Fibroblast of lung (primary cell): Measurements from ENCODE around the gene NBPF20. TPM values are rescaled to one million over a fixed set of nuclear protein-coding genes. Genes with fewer than 3 reads are reported as not detected.
"Not testable (repeated sequence)": the region's sequence is repeated elsewhere in the genome, so short reads cannot be mapped to it uniquely, and the experiment has no call there.

Experiments
- DNase-seq, 2 donors: peaks; one replicate each; pipeline versions ENCODE4 v3.0.0 to v3.0.0-alpha.2; 2010; ENCODE audit warnings: low read depth in 2 of 2
- H2AFZ ChIP-seq: 2 replicates; pipeline ENCODE4 v1.5.1; 2012; ENCODE audit warnings: low read length, control low read depth, inconsistent platforms
- H3K27ac ChIP-seq: 2 replicates; pipeline ENCODE4 v1.5.1; 2011; ENCODE audit warnings: low read length, control low read depth; ENCODE audit not compliant: insufficient read depth
- H3K27me3 ChIP-seq: 2 replicates; pipeline ENCODE4 v1.5.1; 2011; ENCODE audit warnings: mild to moderate bottlenecking, low read length; ENCODE audit not compliant: control insufficient read depth, insufficient read depth
- H3K36me3 ChIP-seq: 2 replicates; pipeline ENCODE4 v1.5.1; 2011; ENCODE audit warnings: low read length; ENCODE audit not compliant: control insufficient read depth, insufficient read depth
- H3K4me1 ChIP-seq: 2 replicates; pipeline ENCODE4 v1.5.1; 2011; ENCODE audit warnings: low read length; ENCODE audit not compliant: control insufficient read depth, insufficient read depth; ENCODE audit errors: extremely low read depth
- H3K4me2 ChIP-seq: 2 replicates; pipeline ENCODE4 v1.5.1; 2011; ENCODE audit warnings: low read length, control low read depth; ENCODE audit not compliant: insufficient read depth; ENCODE audit errors: extremely low read depth
- H3K4me3 ChIP-seq, 4 experiments: fragments of 200-600 bp in 1 of 4; sonication (generic) in 1 of 4; replicated peaks in 1 of 4; 2 replicates each; pipeline ENCODE4 v1.5.1; 2011 to 2016; ENCODE audit warnings: low read length in 4 of 4, low read depth in 3 of 4, mild to moderate bottlenecking in 3 of 4, control low read depth in 2 of 4, inconsistent platforms in 1 of 4, mixed read lengths in 1 of 4; ENCODE audit not compliant: insufficient read depth in 1 of 4; ENCODE audit errors: control extremely low read depth in 1 of 4
- H3K79me2 ChIP-seq: 2 replicates; pipeline ENCODE4 v1.5.1; 2012; ENCODE audit warnings: mild to moderate bottlenecking, low read length, inconsistent platforms; ENCODE audit not compliant: control insufficient read depth, insufficient read depth
- H3K9ac ChIP-seq: 2 replicates; pipeline ENCODE4 v1.5.1; 2011; ENCODE audit warnings: mild to moderate bottlenecking, low read length, control low read depth; ENCODE audit not compliant: insufficient read depth
- H3K9me3 ChIP-seq: 2 replicates; pipeline ENCODE4 v1.5.1; 2012; ENCODE audit warnings: low read depth, low read length; ENCODE audit not compliant: control insufficient read depth, insufficient read depth
- H4K20me1 ChIP-seq: 2 replicates; pipeline ENCODE4 v1.5.1; 2011; ENCODE audit warnings: low read length; ENCODE audit not compliant: control insufficient read depth, insufficient read depth; ENCODE audit errors: extremely low read depth
- EZH2 ChIP-seq: IDR thresholded peaks from 2 replicates; pipeline ENCODE4 v1.5.1; 2012; ENCODE audit warnings: low read length, control low read depth, mild to moderate bottlenecking; ENCODE audit errors: missing control alignments
- polyA plus RNA-seq, 2 donors: library from polyadenylated mRNA; depleted of rRNA in 1 of 2; stranded (reverse) in 1 of 2; unstranded in 1 of 2; fragments of >200 nt; gene quantifications; 2 replicates each; pipeline ENCODE4 v1.2.1, GENCODE V29; 2011 to 2012; ENCODE audit warnings: missing spikeins in 1 of 2
- total RNA-seq: library from RNA; depleted of rRNA; stranded (reverse); fragments of >200 nt; gene quantifications from 2 replicates; pipeline ENCODE4 v1.2.1, GENCODE V29; 2014

Gene NBPF20
- total and polyA plus RNA-seq, 2 donors (not counting 1 experiment from before 2014, with no cell fraction given), result 2.5 to 2.8 TPM

GRCh38 chr1:145431363-145432256, 6.2 kb upstream of the NBPF20 start:
- not testable (repeated sequence) for H3K4me1 ChIP-seq, DNase-seq, H3K9me3 ChIP-seq, H3K9ac ChIP-seq, H2AFZ ChIP-seq, H3K27ac ChIP-seq, H3K79me2 ChIP-seq, H3K36me3 ChIP-seq, H4K20me1 ChIP-seq
- peaks cover 23% of the 10 kb centered on the region for H3K27me3 ChIP-seq
- TF ChIP-seq EZH2, result peak; percentile 55
- peak overlapping the region; percentile 35 for H3K4me2 ChIP-seq
- peak overlapping the region in 1 of 4 experiments; percentile 20 for H3K4me3 ChIP-seq

DNA sequence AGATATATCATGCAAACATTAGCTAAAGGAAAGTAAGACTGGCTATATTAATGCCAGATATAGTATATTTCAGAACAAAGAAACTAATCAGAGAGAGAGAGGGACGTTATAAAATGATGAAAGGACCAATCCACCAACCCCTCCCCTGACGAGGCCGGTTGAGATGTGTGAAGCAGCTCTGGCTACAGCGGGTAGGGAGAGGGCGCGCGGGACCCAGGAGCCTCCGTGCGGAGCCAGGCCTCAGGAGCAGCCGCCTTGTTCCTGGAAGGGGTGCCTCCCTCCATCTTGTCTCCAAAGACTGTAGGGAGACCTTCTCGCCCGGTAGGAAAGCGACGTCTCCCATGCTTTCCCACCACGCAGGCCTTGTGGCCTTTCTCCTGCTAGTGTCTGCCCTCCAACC, 5.4 kb upstream of the NBPF20 start:
- not testable (repeated sequence) for H4K20me1 ChIP-seq, H3K4me3 ChIP-seq, H2AFZ ChIP-seq, H3K36me3 ChIP-seq, H3K9ac ChIP-seq, H3K9me3 ChIP-seq, H3K4me2 ChIP-seq, H3K79me2 ChIP-seq, H3K4me1 ChIP-seq, H3K27ac ChIP-seq, DNase-seq
- H3K27me3 ChIP-seq, result peaks cover 23% of the 10 kb centered on the region

- not testable (repeated sequence) for H3K79me2 ChIP-seq, DNase-seq, H3K27ac ChIP-seq, H3K9me3 ChIP-seq, H3K4me3 ChIP-seq, H3K9ac ChIP-seq, H3K36me3 ChIP-seq, H2AFZ ChIP-seq, H3K4me1 ChIP-seq, H4K20me1 ChIP-seq, H3K4me2 ChIP-seq
- peaks cover 23% of the 10 kb centered on the region for H3K27me3 ChIP-seq
Observed at GRCh38 chr1:145429329-145429728, 3.9 kb upstream of the NBPF20 start.

DNA sequence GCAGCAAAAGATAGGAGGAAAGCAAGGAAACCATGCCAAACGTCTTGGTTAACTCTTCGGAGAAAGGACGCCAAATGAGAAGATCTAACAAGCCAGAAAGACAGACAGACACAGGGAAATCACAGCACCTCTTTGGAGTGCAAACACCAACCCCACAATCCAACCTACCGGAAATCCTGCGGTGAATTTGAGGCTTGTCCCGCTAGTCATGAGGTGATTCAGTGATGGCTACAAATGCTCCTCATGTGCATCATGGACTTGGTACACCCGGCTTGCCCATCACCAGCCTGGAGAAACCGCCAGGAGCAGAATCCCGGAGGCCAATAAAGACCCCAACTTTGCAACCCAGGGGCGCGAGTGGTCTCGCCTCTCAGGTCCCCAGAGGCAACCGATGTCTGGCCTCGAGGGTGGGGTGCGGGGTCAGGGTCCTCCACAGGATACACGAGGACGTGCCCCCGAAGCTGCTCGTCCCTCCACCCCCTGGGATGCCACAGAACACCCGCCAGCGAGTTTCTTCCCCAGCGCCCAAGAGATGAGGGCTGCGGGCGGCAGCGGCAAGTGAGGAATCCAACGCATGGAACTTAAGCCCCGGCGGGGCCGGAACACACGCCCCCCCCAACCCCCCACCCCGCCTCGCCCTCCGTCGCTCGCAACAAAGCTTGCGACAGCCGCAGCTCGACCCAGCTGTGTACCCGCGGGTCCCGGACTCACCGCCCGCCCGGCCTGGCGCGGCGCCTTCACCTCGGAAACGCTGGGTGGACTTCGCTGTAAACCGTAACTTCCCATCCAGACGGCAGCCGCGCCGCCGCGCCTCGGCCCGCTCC, 579 bp downstream of the NBPF20 start:
- Histone ChIP-seq H3K4me2 (peak overlapping the region; percentile 51), H3K27ac (peak overlapping the region; percentile 51), H3K9ac (peak overlapping the region; percentile 46), H2AFZ (peak overlapping the region; percentile 92), H3K4me3 (peak overlapping the region; percentile 63 to 73 (median 70)), H3K27me3 (peaks cover 19% of the 10 kb centered on the region)
- DNase-seq, result peak; percentile 21 to 71
- not testable (repeated sequence) for H4K20me1 ChIP-seq, H3K36me3 ChIP-seq, H3K79me2 ChIP-seq, H3K4me1 ChIP-seq, H3K9me3 ChIP-seq

DNA sequence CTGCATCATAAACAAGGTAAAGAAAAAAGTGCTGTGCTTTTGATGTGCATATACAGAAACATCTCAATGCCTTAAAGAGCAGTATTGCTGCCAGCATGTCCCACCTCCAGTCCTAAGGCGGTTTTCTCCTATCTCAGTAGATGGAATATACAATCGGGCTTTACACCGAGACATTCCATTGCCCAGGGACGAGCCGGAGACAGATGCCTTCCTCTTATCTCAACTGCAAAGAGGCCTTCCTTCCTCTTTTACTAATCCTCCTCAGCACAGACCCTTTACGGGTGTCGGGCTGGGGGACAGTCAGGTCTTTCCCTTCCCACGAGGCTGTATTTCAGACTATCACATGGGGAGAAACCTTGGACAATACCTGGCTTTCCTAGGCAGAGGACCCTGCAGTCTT, 10.3 kb downstream of the NBPF20 start:
- H3K4me1 ChIP-seq, DNase-seq, H3K79me2 ChIP-seq, H3K9ac ChIP-seq, H3K9me3 ChIP-seq, H3K36me3 ChIP-seq, H3K4me3 ChIP-seq, H2AFZ ChIP-seq, H4K20me1 ChIP-seq, H3K27ac ChIP-seq, H3K27me3 ChIP-seq, H3K4me2 ChIP-seq: not testable (repeated sequence)

GRCh38 chr1:145407266-145407665, 18.1 kb downstream of the NBPF20 start:
- H3K79me2 ChIP-seq, H3K27ac ChIP-seq, H3K9me3 ChIP-seq, H3K9ac ChIP-seq, H3K36me3 ChIP-seq, H2AFZ ChIP-seq, H3K4me2 ChIP-seq, H3K4me1 ChIP-seq, H3K4me3 ChIP-seq, H4K20me1 ChIP-seq, DNase-seq, H3K27me3 ChIP-seq: not testable (repeated sequence)
